ENCODE measurements around the gene LCE1E.

- TF ChIP-seq CTCF (IDR thresholded peaks at IDR 0.05), result no peak
- no peak for TF ChIP-seq POLR2A (IDR thresholded peaks at IDR 0.05)
These were observed 41.1 kb downstream of the LCE1E start, which contains the start of gene LCE1A for GRCh38 chr1:152827173-152827572.
